ENCODE data around the gene IPO7.

IPO7 gene

GRCh38 chr11:9490376-9490775 is 105.9 kb downstream of the IPO7 start:
- peaks cover 16 to 37% of the 10 kb centered on the region in 2 donors for H3K36me3 ChIP-seq (ENCODE audit: control insufficient read depth in 2 of 2, insufficient read depth in 2 of 2, low read length in 2 of 2)
- no peaks in the 10 kb centered on the region for H3K27me3 ChIP-seq (ENCODE audit: control insufficient read depth in 2 of 2, insufficient read depth in 2 of 2, low read length in 2 of 2)
- H3K9me3 ChIP-seq (ENCODE audit: control insufficient read depth in 2 of 2, low read length in 2 of 2), result no peaks in the 10 kb centered on the region
- no peak overlapping the region for H3K4me3 ChIP-seq (ENCODE audit: low read length in 2 of 2)
- no peak overlapping the region for H3K27ac ChIP-seq (ENCODE audit: low read depth in 2 of 2, low read length in 2 of 2)
- H3K9ac ChIP-seq (ENCODE audit: low read depth in 1 of 2, low read length in 2 of 2), result no peak overlapping the region
- no peaks in the 10 kb centered on the region for H3K4me1 ChIP-seq (ENCODE audit: control insufficient read depth in 2 of 2, insufficient read depth in 2 of 2, low read length in 2 of 2)

- Histone ChIP-seq H3K27ac (ENCODE audit: low read depth in 2 of 2, low read length in 2 of 2) (no peak overlapping the region), H3K36me3 (ENCODE audit: control insufficient read depth in 2 of 2, insufficient read depth in 2 of 2, low read length in 2 of 2) (peaks cover 27 to 49% of the 10 kb centered on the region in 2 donors)
Measured at GRCh38 chr11:9493492-9493891, 109.0 kb downstream of the IPO7 start.

GRCh38 chr11:9494316-9494715 is 109.9 kb downstream of the IPO7 start:
- H3K9ac ChIP-seq (ENCODE audit: low read depth in 1 of 2, low read length in 2 of 2), result no peak overlapping the region
- no peak overlapping the region for H3K27ac ChIP-seq (ENCODE audit: low read depth in 2 of 2, low read length in 2 of 2)
- H3K4me3 ChIP-seq (ENCODE audit: low read length in 2 of 2), result no peak overlapping the region
- no peaks in the 10 kb centered on the region for H3K27me3 ChIP-seq (ENCODE audit: control insufficient read depth in 2 of 2, insufficient read depth in 2 of 2, low read length in 2 of 2)
- H3K36me3 ChIP-seq (ENCODE audit: control insufficient read depth in 2 of 2, insufficient read depth in 2 of 2, low read length in 2 of 2), result peaks cover 27 to 51% of the 10 kb centered on the region in 2 donors
- H3K4me1 ChIP-seq (ENCODE audit: control insufficient read depth in 2 of 2, insufficient read depth in 2 of 2, low read length in 2 of 2), result peaks cover 0 to 3% of the 10 kb centered on the region in 2 donors
- H3K9me3 ChIP-seq (ENCODE audit: control insufficient read depth in 2 of 2, low read length in 2 of 2), result no peaks in the 10 kb centered on the region

More at GRCh38 chr11:9493492-9493891, 109.0 kb downstream of the IPO7 start:
- Histone ChIP-seq H3K9ac (ENCODE audit: low read depth in 1 of 2, low read length in 2 of 2) (no peak overlapping the region), H3K4me3 (ENCODE audit: low read length in 2 of 2) (no peak overlapping the region), H3K4me1 (ENCODE audit: control insufficient read depth in 2 of 2, insufficient read depth in 2 of 2, low read length in 2 of 2) (peaks cover 0 to 2% of the 10 kb centered on the region in 2 donors), H3K9me3 (ENCODE audit: control insufficient read depth in 2 of 2, low read length in 2 of 2) (no peaks in the 10 kb centered on the region), H3K27me3 (ENCODE audit: control insufficient read depth in 2 of 2, insufficient read depth in 2 of 2, low read length in 2 of 2) (no peaks in the 10 kb centered on the region)

- peaks cover 0 to 3% of the 10 kb centered on the region in 2 donors for H3K4me1 ChIP-seq (ENCODE audit: control insufficient read depth in 2 of 2, insufficient read depth in 2 of 2, low read length in 2 of 2)
- no peaks in the 10 kb centered on the region for H3K9me3 ChIP-seq (ENCODE audit: control insufficient read depth in 2 of 2, low read length in 2 of 2)
- no peak overlapping the region for H3K27ac ChIP-seq (ENCODE audit: low read depth in 2 of 2, low read length in 2 of 2)
- H3K9ac ChIP-seq (ENCODE audit: low read depth in 1 of 2, low read length in 2 of 2), result no peak overlapping the region
- no peaks in the 10 kb centered on the region for H3K27me3 ChIP-seq (ENCODE audit: control insufficient read depth in 2 of 2, insufficient read depth in 2 of 2, low read length in 2 of 2)
- no peak overlapping the region for H3K4me3 ChIP-seq (ENCODE audit: low read length in 2 of 2)
- H3K36me3 ChIP-seq (ENCODE audit: control insufficient read depth in 2 of 2, insufficient read depth in 2 of 2, low read length in 2 of 2), result peaks cover 33 to 55% of the 10 kb centered on the region in 2 donors
Measured at GRCh38 chr11:9495803-9496514, 111.5 kb downstream of the IPO7 start.
